Osteocyte (in vitro differentiated cells): ENCODE results near the gene NUP98. TPM values are rescaled to one million over a fixed set of nuclear protein-coding genes. Genes with fewer than 3 reads are reported as not detected.

Source experiments
- DNase-seq: peaks from one replicate; pipeline ENCODE4 v3.0.0; 2021; ENCODE audit warnings: mixed read lengths; ENCODE audit not compliant: unreplicated experiment; ENCODE audit errors: extremely low spot score
- H3K27ac Mint-ChIP-seq: one replicate; pipeline ENCODE4 v1.8.0; 2021; ENCODE audit warnings: mild to moderate bottlenecking, mixed read lengths; ENCODE audit not compliant: unreplicated experiment
- H3K27me3 Mint-ChIP-seq: one replicate; pipeline ENCODE4 v1.8.0; 2021; ENCODE audit warnings: mixed read lengths; ENCODE audit not compliant: unreplicated experiment
- H3K36me3 Mint-ChIP-seq: one replicate; pipeline ENCODE4 v1.8.0; 2021; ENCODE audit warnings: mixed read lengths; ENCODE audit not compliant: unreplicated experiment
- H3K4me1 Mint-ChIP-seq: one replicate; pipeline ENCODE4 v1.8.0; 2021; ENCODE audit warnings: mixed read lengths; ENCODE audit not compliant: unreplicated experiment
- H3K4me3 Mint-ChIP-seq: one replicate; pipeline ENCODE4 v1.8.0; 2021; ENCODE audit warnings: mild to moderate bottlenecking, moderate library complexity, mixed read lengths; ENCODE audit not compliant: unreplicated experiment
- H3K9me3 Mint-ChIP-seq: one replicate; pipeline ENCODE4 v1.8.0; 2021; ENCODE audit warnings: mixed read lengths; ENCODE audit not compliant: unreplicated experiment
- total RNA-seq: library from RNA; stranded (reverse); gene quantifications from 2 replicates; pipeline ENCODE4 v1.2.1, GENCODE V29; 2021
- TF ChIP-seq, protein P1 (sequence below): fragments of 200-600 bp; sonication (generic); IDR thresholded peaks from 2 replicates; pipeline ENCODE4 v1.5.0; 2021; ENCODE audit warnings: antibody characterized with exemption, mild to moderate bottlenecking, moderate library complexity

NUP98 gene
- total RNA-seq, 1 donor from 2014 or later = 68.9 TPM

DNA sequence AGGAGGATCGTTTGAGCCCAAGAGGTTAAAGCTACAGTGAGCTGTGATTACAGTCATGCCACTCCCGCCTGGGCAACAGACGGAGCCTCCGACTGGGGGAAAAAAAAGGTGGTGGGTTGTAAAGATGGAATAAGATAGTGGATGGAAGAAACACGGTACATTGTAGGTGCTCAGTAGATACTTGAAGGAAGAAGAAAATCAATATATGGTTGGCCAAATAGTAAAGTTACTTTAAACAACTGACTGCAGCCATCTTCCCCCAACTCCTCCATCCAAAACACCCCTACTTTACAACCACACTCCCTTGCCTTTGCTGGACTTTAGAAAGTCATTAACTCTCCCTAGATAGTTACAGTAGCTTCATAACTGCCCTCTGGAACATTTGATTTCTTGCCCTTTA is 2.5 kb upstream of the NUP98 start:
- TF ChIP-seq, protein P1, sequence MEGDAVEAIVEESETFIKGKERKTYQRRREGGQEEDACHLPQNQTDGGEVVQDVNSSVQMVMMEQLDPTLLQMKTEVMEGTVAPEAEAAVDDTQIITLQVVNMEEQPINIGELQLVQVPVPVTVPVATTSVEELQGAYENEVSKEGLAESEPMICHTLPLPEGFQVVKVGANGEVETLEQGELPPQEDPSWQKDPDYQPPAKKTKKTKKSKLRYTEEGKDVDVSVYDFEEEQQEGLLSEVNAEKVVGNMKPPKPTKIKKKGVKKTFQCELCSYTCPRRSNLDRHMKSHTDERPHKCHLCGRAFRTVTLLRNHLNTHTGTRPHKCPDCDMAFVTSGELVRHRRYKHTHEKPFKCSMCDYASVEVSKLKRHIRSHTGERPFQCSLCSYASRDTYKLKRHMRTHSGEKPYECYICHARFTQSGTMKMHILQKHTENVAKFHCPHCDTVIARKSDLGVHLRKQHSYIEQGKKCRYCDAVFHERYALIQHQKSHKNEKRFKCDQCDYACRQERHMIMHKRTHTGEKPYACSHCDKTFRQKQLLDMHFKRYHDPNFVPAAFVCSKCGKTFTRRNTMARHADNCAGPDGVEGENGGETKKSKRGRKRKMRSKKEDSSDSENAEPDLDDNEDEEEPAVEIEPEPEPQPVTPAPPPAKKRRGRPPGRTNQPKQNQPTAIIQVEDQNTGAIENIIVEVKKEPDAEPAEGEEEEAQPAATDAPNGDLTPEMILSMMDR = no peak
- Mint-ChIP-seq H3K4me3 (no peak overlapping the region), H3K9me3 (no peaks in the 10 kb centered on the region), H3K27ac (no peak overlapping the region), H3K4me1 (peaks cover 30% of the 10 kb centered on the region), H3K36me3 (no peaks in the 10 kb centered on the region), H3K27me3 (no peaks in the 10 kb centered on the region)
- DNase-seq = no peak

DNA sequence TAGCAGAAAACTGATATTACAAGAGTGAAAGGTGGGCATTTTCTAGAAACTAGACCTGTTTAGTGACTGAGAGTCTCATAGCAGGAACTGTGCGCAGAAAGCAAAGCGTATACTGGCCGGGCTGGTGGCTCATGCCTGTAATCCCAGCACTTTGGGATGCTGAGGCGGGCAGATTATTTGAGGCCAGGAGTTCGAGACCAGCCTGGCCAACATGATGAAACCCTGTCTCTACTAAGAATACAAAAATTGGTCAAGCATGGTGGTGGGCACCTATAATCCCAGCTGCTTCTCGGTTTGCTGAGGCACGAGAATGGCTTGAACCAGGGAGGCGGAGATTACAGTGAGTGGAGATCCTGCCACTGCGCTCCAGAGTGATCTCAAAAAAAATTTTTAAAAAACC is 1.8 kb upstream of the NUP98 start:
- no peaks in the 10 kb centered on the region for H3K27me3 Mint-ChIP-seq
- no peak overlapping the region for H3K4me3 Mint-ChIP-seq
- peak overlapping the region; percentile 98 for H3K27ac Mint-ChIP-seq

DNA sequence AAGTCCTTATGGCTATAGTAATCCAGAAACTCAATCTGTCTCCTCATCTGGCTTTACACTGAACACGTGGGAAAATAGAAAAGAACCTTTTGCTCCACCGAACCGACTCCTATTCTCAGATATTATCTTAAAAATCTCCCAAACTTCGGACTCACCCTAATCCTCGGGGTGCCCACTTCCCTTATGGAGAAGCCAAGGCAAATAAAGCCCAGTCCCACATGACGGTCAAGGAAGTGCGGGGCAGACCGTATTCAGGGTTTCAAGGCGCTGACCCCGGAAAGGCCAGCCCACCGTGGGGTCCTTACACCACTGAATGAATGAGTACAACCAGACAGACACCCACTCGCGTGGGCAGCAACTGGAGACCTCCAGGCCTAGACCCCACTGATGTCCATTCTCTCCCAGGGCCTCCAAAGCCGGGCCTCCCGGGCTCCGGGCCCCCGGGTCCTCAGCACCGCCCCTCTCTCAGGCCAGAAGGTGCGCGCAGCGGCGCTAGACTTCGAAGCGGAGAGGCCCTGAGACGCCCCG is 489 bp downstream of the NUP98 start:
- Mint-ChIP-seq H3K9me3 (no peaks in the 10 kb centered on the region), H3K4me1 (peaks cover 25% of the 10 kb centered on the region), H3K27me3 (no peaks in the 10 kb centered on the region), H3K4me3 (peak overlapping the region; percentile 90), H3K36me3 (peaks cover 7% of the 10 kb centered on the region), H3K27ac (peak overlapping the region; percentile 98)
- no peak for DNase-seq
- TF ChIP-seq, protein P1 = no peak

More for the DNA sequence above, 1.8 kb upstream of the NUP98 start:
- DNase-seq = no peak
- Mint-ChIP-seq H3K9me3 (no peaks in the 10 kb centered on the region), H3K36me3 (no peaks in the 10 kb centered on the region), H3K4me1 (peaks cover 30% of the 10 kb centered on the region)
- TF ChIP-seq, protein P1 = no peak

DNA sequence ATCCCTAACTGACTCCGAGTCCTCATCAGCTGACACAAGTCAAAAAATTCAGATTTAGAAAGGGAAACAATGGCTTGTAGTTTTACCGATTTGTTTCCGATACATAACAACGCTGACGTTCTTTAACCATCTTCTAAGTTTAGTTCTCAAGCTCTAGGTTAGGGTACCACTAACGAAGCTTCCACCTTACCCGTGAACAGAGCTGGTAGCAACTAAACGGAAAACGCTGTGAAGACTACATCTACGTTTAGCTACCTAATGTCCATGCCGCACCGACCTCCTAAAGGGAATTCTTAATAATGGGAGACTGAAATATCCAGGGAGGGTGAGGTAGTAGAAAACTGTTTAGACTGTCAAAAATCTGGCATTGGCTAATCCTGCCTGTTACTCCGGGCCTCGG is 1.0 kb downstream of the NUP98 start:
- Mint-ChIP-seq H3K27ac (peak overlapping the region; percentile 98), H3K4me3 (peak overlapping the region; percentile 90), H3K9me3 (no peaks in the 10 kb centered on the region), H3K27me3 (no peaks in the 10 kb centered on the region), H3K36me3 (peaks cover 7% of the 10 kb centered on the region), H3K4me1 (peaks cover 25% of the 10 kb centered on the region)
- TF ChIP-seq, protein P1 = no peak
- no peak for DNase-seq

DNA sequence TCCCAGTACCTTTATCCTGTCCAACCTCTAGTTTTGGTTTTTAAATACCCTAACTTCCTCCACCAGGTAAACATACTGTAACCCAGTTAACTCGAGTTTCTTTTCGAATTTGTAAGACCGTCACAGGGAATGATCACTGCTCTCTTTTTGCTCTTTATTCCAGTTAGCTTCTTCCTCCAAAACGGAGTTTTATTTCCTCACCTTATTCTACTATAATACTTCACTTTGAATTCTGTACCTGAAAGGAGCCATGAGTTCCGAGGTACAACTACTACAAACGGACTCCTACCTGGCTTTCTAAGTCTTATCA is 1.4 kb downstream of the NUP98 start:
- Mint-ChIP-seq H3K4me3 (peak overlapping the region; percentile 90), H3K27ac (peak overlapping the region; percentile 98), H3K27me3 (no peaks in the 10 kb centered on the region), H3K9me3 (no peaks in the 10 kb centered on the region), H3K36me3 (peaks cover 7% of the 10 kb centered on the region), H3K4me1 (peaks cover 25% of the 10 kb centered on the region)
- DNase-seq = no peak
- TF ChIP-seq, protein P1 = no peak
